Type B pancreatic cell (in vitro differentiated cells): ENCODE measurements around the gene ZBTB1. TPM values are rescaled to one million over a fixed set of nuclear protein-coding genes. Genes with fewer than 3 reads are reported as not detected.
A peak's percentile ranks its signal among the peaks of the same experiment; 100 is the strongest.

Experiments used
- DNase-seq: peaks from one replicate; pipeline ENCODE4 v3.0.0; 2021; ENCODE audit warnings: mixed read lengths; ENCODE audit not compliant: unreplicated experiment; ENCODE audit errors: extremely low spot score
- H3K27ac Mint-ChIP-seq: 2 replicates; pipeline ENCODE4 v1.8.0; 2021; ENCODE audit warnings: mild to moderate bottlenecking, mixed read lengths
- H3K27me3 Mint-ChIP-seq: 2 replicates; pipeline ENCODE4 v1.8.0; 2021; ENCODE audit warnings: mixed read lengths
- H3K36me3 Mint-ChIP-seq: 2 replicates; pipeline ENCODE4 v1.8.0; 2021; ENCODE audit warnings: mixed read lengths
- H3K4me1 Mint-ChIP-seq: one replicate; pipeline ENCODE4 v1.8.0; 2021; ENCODE audit warnings: mixed read lengths; ENCODE audit not compliant: unreplicated experiment
- H3K4me3 Mint-ChIP-seq: 2 replicates; pipeline ENCODE4 v1.8.0; 2021; ENCODE audit warnings: mild to moderate bottlenecking, mixed read lengths
- H3K9me3 Mint-ChIP-seq: 2 replicates; pipeline ENCODE4 v1.8.0; 2021; ENCODE audit warnings: mixed read lengths
- CTCF ChIP-seq: fragments of 200-600 bp; sonication (generic); conservative IDR thresholded peaks from 2 replicates; pipeline ENCODE4 v1.5.0; 2021; ENCODE audit warnings: antibody characterized with exemption, mild to moderate bottlenecking
- total RNA-seq: library from RNA; stranded (reverse); gene quantifications from 2 replicates; pipeline ENCODE4 v1.2.1, GENCODE V29; 2021; ENCODE audit warnings: low replicate concordance

Gene ZBTB1
- total RNA-seq, 1 donor from 2014 or later = 43.2 TPM

GRCh38 chr14:64503434-64504309 is 898 bp upstream of the ZBTB1 start, which contains the start of gene ZBTB25:
TSS of gene ZBTB25 (minus strand) at chr14:64503838. CDS start at chr14:64490533, 13,305 bp downstream.
- peak; percentile 95 for DNase-seq
- Mint-ChIP-seq H3K36me3 (peaks cover 3% of the 10 kb centered on the region), H3K9me3 (no peaks in the 10 kb centered on the region), H3K27ac (peak within 1 kb of the TSS; percentile 95), H3K27me3 (no peaks in the 10 kb centered on the region), H3K4me3 (peak within 1 kb of the TSS; percentile 98), H3K4me1 (peaks cover 54% of the 10 kb centered on the region)
- no peak for TF ChIP-seq CTCF

GRCh38 chr14:64504897-64505794 is 576 bp downstream of the ZBTB1 start:
- Mint-ChIP-seq H3K36me3 (peaks cover 3% of the 10 kb centered on the region), H3K27me3 (no peaks in the 10 kb centered on the region), H3K4me1 (peaks cover 56% of the 10 kb centered on the region), H3K27ac (peak overlapping the region; percentile 95), H3K9me3 (no peaks in the 10 kb centered on the region), H3K4me3 (peak overlapping the region; percentile 93)
- TF ChIP-seq CTCF = no peak
- DNase-seq = peak; percentile 86

- Mint-ChIP-seq H3K27me3 (no peaks in the 10 kb centered on the region), H3K27ac (peak overlapping the region; percentile 74), H3K4me3 (peak overlapping the region; percentile 93), H3K4me1 (peaks cover 63% of the 10 kb centered on the region), H3K9me3 (no peaks in the 10 kb centered on the region), H3K36me3 (peaks cover 3% of the 10 kb centered on the region)
- TF ChIP-seq CTCF = no peak
- DNase-seq = no peak
Measured at GRCh38 chr14:64506721-64507120, 2.2 kb downstream of the ZBTB1 start.

GRCh38 chr14:64507376-64508156 is 3.0 kb downstream of the ZBTB1 start:
- H3K9me3 Mint-ChIP-seq = no peaks in the 10 kb centered on the region
- no peaks in the 10 kb centered on the region for H3K27me3 Mint-ChIP-seq
- peaks cover 3% of the 10 kb centered on the region for H3K36me3 Mint-ChIP-seq
- no peak for TF ChIP-seq CTCF
- peak overlapping the region; percentile 93 for H3K4me3 Mint-ChIP-seq
- H3K27ac Mint-ChIP-seq = peak overlapping the region; percentile 56
- H3K4me1 Mint-ChIP-seq = peaks cover 54% of the 10 kb centered on the region
- no peak for DNase-seq

GRCh38 chr14:64508215-64508776 is 3.7 kb downstream of the ZBTB1 start:
- Mint-ChIP-seq H3K27ac (no peak overlapping the region), H3K9me3 (no peaks in the 10 kb centered on the region), H3K36me3 (peaks cover 3% of the 10 kb centered on the region), H3K27me3 (no peaks in the 10 kb centered on the region), H3K4me3 (no peak overlapping the region), H3K4me1 (peaks cover 50% of the 10 kb centered on the region)
- no peak for DNase-seq
- no peak for TF ChIP-seq CTCF
